ENCODE results near the gene RPTOR.

Gene RPTOR

GRCh38 chr17:80987941-80988461 is 443.4 kb downstream of the RPTOR start:
- no peak for DNase-seq (ENCODE audit: low read depth)
- no peak for TF ChIP-seq CTCF (IDR thresholded peaks at IDR 0.05; ENCODE audit: insufficient read depth, low read depth, low read length, missing control alignments)
- no peak overlapping the region for H3K4me3 ChIP-seq (ENCODE audit: low read depth, low read length)

GRCh38 chr17:80989586-80989913 is 444.9 kb downstream of the RPTOR start:
- TF ChIP-seq CTCF (IDR thresholded peaks at IDR 0.05; ENCODE audit: insufficient read depth, low read depth, low read length, missing control alignments) = no peak
- H3K4me3 ChIP-seq (ENCODE audit: low read depth, low read length) = no peak overlapping the region
- no peak for DNase-seq (ENCODE audit: low read depth)

GRCh38 chr17:80990921-80991644 is 446.4 kb downstream of the RPTOR start:
- no peak for TF ChIP-seq CTCF (IDR thresholded peaks at IDR 0.05; ENCODE audit: insufficient read depth, low read depth, low read length, missing control alignments)

GRCh38 chr17:80991645-80992076 is 447.0 kb downstream of the RPTOR start, which contains the start of gene CHMP6:
Gene CHMP6, plus strand, starts transcription at chr17:80991841. Its CDS starts 78 bp downstream, at chr17:80991919.
- TF ChIP-seq CTCF (IDR thresholded peaks at IDR 0.05; ENCODE audit: insufficient read depth, low read depth, low read length, missing control alignments) = peak; percentile 17
- peak; percentile 88 for DNase-seq (ENCODE audit: low read depth)
- H3K4me3 ChIP-seq (ENCODE audit: low read depth, low read length) = peak within 1 kb of the TSS; percentile 66

More at GRCh38 chr17:80990921-80991644, 446.4 kb downstream of the RPTOR start:
- H3K4me3 ChIP-seq (ENCODE audit: low read depth, low read length) = peak overlapping the region; percentile 66
- DNase-seq (ENCODE audit: low read depth) = no peak

GRCh38 chr17:80992077-80992947 is 447.7 kb downstream of the RPTOR start:
- DNase-seq (ENCODE audit: low read depth) = no peak
- H3K4me3 ChIP-seq (ENCODE audit: low read depth, low read length) = peak overlapping the region; percentile 66
- no peak for TF ChIP-seq CTCF (IDR thresholded peaks at IDR 0.05; ENCODE audit: insufficient read depth, low read depth, low read length, missing control alignments)

GRCh38 chr17:80992948-80993624 is 448.4 kb downstream of the RPTOR start:
- no peak for DNase-seq (ENCODE audit: low read depth)
- no peak for TF ChIP-seq CTCF (IDR thresholded peaks at IDR 0.05; ENCODE audit: insufficient read depth, low read depth, low read length, missing control alignments)
- peak overlapping the region; percentile 66 for H3K4me3 ChIP-seq (ENCODE audit: low read depth, low read length)
